ENCODE measurements around the gene KNCN.

Gene KNCN

GRCh38 chr1:46568461-46568891, 17.0 kb upstream of the KNCN start:
- no peak for DNase-seq

- DNase-seq, result no peak
These were observed 11.9 kb upstream of the KNCN start for GRCh38 chr1:46563341-46563740.

GRCh38 chr1:46562498-46562897, 11.1 kb upstream of the KNCN start:
- no peak for DNase-seq

- no peak for DNase-seq
These were observed 7.5 kb upstream of the KNCN start for GRCh38 chr1:46558966-46559365.

GRCh38 chr1:46558141-46558963, 6.9 kb upstream of the KNCN start:
- DNase-seq, result no peak

GRCh38 chr1:46557403-46557802, 6.0 kb upstream of the KNCN start:
- no peak for DNase-seq

- no peak for DNase-seq
These were observed 5.4 kb upstream of the KNCN start for GRCh38 chr1:46556822-46557221.

- no peak for DNase-seq
These were observed 4.6 kb upstream of the KNCN start for GRCh38 chr1:46555826-46556619.

- DNase-seq, result no peak
These were observed 3.3 kb upstream of the KNCN start for GRCh38 chr1:46554597-46555381.

- no peak for DNase-seq
These were observed 2.8 kb upstream of the KNCN start for GRCh38 chr1:46554236-46554596.

GRCh38 chr1:46553506-46553905, 2.1 kb upstream of the KNCN start:
- no peak for DNase-seq

- no peak for DNase-seq
These were observed 1.1 kb upstream of the KNCN start for GRCh38 chr1:46552357-46553237.

- DNase-seq, result no peak
These were observed 656 bp downstream of the KNCN start for GRCh38 chr1:46550751-46551231.

GRCh38 chr1:46549697-46550681, 1.5 kb downstream of the KNCN start:
- peak; percentile 39 for DNase-seq

GRCh38 chr1:46547481-46548383, 3.7 kb downstream of the KNCN start:
- DNase-seq, result peak; percentile 53

GRCh38 chr1:46546210-46546609, 5.2 kb downstream of the KNCN start:
- DNase-seq, result no peak

GRCh38 chr1:46545784-46546183, 5.7 kb downstream of the KNCN start:
- no peak for DNase-seq

GRCh38 chr1:46544561-46545240, 6.7 kb downstream of the KNCN start:
- no peak for DNase-seq

All from activated CD4-positive, alpha-beta T cell treated with anti-CD3 and anti-CD28 coated beads, Interleukin-2, Interleukin-6, amounts not matched to agents 100 ng/mL and 50 ng/mL, durations not matched to agents 16 hours and 8 hours (primary cell).